ENCODE measurements around the gene CSMD2. TPM values are rescaled to one million over a fixed set of nuclear protein-coding genes. Genes with fewer than 3 reads are reported as not detected.
"Not testable (repeated sequence)": the region's sequence is repeated elsewhere in the genome, so short reads cannot be mapped to it uniquely, and the experiment has no call there.

The CSMD2 gene
- total RNA-seq, 2 donors from 2014 or later, result not detected

DNA sequence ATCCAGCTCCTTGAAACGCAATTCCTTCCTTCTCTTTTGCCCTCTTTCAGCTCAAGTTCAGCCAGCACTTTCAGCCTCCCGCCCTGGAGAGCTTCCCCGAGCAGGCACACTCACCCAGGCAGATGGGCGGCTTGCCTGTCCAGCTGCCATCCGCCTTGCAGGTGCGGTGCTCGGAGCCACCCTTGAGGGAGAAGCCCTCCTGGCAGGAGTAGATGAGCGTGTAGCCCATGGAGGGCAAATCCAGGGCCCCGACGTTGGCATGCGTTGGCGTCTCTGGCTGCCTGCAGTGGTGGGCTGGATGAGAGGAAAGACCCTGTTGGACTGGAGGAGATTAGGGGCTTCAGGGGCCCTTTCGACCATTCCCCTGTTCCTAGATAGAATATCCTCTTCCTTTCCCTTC lies 632.1 kb downstream of the CSMD2 start:
- ATAC-seq (replicated peaks), result no peak
- Mint-ChIP-seq H3K27ac (no peak overlapping the region), H3K36me3 (ENCODE audit: low read depth) (no peaks in the 10 kb centered on the region), H3K9me3 (no peaks in the 10 kb centered on the region), H3K4me3 (no peak overlapping the region), H3K4me1 (no peaks in the 10 kb centered on the region), H3K27me3 (peaks cover 24% of the 10 kb centered on the region)

DNA sequence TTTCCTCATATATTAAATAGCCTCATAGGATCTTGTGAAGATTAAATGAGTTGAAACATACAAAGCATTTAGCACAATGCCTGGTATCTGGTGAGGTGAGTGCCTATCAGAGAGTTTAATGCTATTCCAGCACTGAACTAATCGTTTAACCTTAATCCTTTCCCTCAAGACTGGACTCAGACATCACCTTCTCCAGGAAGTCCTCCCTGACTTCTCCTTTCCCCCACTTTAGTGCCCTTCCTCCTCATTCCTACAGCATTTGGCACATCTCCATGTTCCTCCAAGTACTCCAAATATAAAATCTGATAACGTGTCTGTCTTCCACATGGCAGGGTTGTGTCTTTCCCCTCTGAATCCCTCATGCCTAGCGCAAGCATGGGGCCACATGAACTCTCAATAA lies 632.8 kb downstream of the CSMD2 start:
- no peak overlapping the region for H3K4me3 Mint-ChIP-seq
- no peaks in the 10 kb centered on the region for H3K9me3 Mint-ChIP-seq
- H3K27ac Mint-ChIP-seq, result no peak overlapping the region
- no peak for ATAC-seq (replicated peaks)
- peaks cover 24% of the 10 kb centered on the region for H3K27me3 Mint-ChIP-seq
- no peaks in the 10 kb centered on the region for H3K36me3 Mint-ChIP-seq (ENCODE audit: low read depth)
- no peaks in the 10 kb centered on the region for H3K4me1 Mint-ChIP-seq

GRCh38 chr1:33529957-33530356 lies 635.1 kb downstream of the CSMD2 start:
- no peaks in the 10 kb centered on the region for H3K4me1 Mint-ChIP-seq
- H3K4me3 Mint-ChIP-seq, result no peak overlapping the region

DNA sequence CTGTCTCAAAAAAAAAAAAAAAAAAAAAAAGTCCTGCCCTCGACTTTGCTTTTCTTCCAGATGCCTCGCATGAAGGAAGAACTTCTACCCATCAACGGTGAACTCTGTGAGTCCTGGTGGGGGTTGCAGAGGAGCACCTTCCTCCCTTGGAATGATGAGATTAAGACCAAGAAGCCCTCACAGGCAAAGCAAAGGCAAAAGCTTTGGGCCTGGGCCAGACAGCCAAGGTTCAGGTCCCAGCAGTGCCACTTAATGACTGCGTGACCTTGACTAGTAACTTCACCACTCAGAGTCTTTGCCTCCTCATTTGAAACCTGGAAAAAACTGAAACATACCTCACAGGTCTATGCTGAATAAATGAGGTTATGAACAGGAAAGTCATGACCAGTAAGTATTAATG lies 637.1 kb downstream of the CSMD2 start:
- no peaks in the 10 kb centered on the region for H3K9me3 Mint-ChIP-seq
- no peaks in the 10 kb centered on the region for H3K36me3 Mint-ChIP-seq (ENCODE audit: low read depth)
- H3K4me1 Mint-ChIP-seq, result no peaks in the 10 kb centered on the region
- no peak overlapping the region for H3K27ac Mint-ChIP-seq
- H3K27me3 Mint-ChIP-seq, result peaks cover 23% of the 10 kb centered on the region
- no peak for ATAC-seq (replicated peaks)
- no peak overlapping the region for H3K4me3 Mint-ChIP-seq

More at GRCh38 chr1:33529957-33530356, 635.1 kb downstream of the CSMD2 start:
- H3K9me3 Mint-ChIP-seq, result no peaks in the 10 kb centered on the region
- H3K27ac Mint-ChIP-seq, result no peak overlapping the region
- peaks cover 27% of the 10 kb centered on the region for H3K27me3 Mint-ChIP-seq
- no peaks in the 10 kb centered on the region for H3K36me3 Mint-ChIP-seq (ENCODE audit: low read depth)
- no peak for ATAC-seq (replicated peaks)

DNA sequence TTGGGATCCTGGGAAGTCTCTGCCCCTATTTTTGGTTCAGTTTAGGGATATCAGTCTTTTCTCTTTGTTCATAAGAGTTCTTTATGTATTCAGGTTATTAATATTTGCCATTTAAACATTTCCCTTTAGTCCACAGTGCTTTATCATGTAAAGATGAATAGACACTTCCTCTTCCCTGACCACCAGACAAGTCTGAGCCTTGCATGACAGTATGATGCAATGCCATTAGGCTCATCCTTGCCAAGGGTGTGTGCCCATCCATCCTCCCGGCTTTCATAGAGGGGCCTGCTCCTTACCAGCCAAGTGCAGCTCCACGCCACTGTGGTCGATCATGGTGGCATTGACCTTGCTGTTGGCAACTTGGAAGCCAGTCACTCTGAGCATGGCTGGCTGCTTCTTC lies 640.4 kb downstream of the CSMD2 start:
- Mint-ChIP-seq H3K9me3 (no peaks in the 10 kb centered on the region), H3K36me3 (ENCODE audit: low read depth) (no peaks in the 10 kb centered on the region), H3K4me3 (no peak overlapping the region)

DNA sequence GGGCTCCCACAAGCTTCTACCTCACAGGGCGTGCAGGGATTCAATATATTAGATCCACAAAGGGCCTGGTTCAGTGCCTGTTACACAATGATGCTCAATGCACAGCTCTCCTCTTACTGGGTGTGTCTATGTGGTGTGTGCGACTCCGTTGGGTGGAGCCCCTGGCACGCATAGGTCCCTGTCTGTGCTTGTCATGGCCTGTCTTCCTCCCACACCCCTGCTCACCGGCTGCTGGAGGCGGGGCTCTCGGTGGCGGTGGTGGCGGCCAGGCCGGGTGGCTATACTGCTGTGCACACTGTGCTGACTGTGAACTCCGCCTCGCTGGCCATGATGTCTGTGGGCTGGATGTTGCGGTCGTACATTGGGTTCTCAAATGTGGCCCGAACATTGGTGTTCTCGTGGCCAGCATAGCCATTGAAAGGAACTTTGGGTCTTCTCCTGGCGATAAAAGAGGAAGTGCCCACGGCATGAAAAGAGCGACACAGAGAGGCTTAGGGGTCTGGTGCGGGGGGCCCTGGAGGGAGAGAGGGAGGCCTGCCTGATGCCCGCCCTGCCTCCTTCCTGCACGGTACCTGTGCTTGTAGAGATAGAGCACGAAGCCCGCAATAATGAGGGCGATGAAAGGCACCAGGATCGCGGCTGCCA lies 645.7 kb downstream of the CSMD2 start:
- H3K27ac Mint-ChIP-seq, result no peak overlapping the region
- no peaks in the 10 kb centered on the region for H3K9me3 Mint-ChIP-seq
- H3K4me1 Mint-ChIP-seq, result no peaks in the 10 kb centered on the region
- no peaks in the 10 kb centered on the region for H3K36me3 Mint-ChIP-seq (ENCODE audit: low read depth)
- ATAC-seq (replicated peaks), result no peak
- no peak overlapping the region for H3K4me3 Mint-ChIP-seq
- H3K27me3 Mint-ChIP-seq, result peaks cover 29% of the 10 kb centered on the region

More for the DNA sequence above, 640.4 kb downstream of the CSMD2 start:
- H3K4me1 Mint-ChIP-seq, result no peaks in the 10 kb centered on the region
- peaks cover 18% of the 10 kb centered on the region for H3K27me3 Mint-ChIP-seq
- ATAC-seq (replicated peaks), result no peak
- H3K27ac Mint-ChIP-seq, result no peak overlapping the region

DNA sequence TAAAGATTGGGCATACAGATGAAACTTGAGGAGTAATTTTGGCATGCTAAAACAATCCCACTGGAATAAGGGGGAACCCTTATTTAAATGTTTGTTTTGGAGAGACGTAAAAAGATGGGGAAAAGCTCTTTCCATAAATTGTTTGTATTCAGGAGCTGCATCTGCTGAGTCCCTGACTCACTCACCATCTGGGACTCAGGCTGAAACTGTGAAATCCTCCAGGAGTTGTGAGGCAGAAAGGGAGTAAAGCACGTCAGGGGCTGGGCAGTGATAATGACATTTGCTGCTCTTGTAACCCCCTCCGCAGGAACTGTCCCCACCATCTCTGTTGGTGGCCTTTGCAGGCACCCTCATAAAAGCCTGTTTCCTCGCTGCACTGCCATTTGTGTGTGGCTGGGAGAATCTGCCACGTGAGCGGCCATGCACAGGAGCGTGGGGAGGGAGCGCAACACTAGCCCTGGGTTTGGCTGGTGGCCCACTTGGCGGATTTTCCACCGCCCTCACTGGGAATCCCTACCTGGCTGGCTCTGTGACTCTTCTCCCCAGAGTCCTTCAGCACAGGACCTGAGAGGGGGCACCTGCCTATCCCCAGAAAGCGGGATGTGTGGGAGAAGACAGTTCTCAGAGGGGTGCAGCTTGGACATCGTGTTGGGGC lies 647.3 kb downstream of the CSMD2 start:
- H3K4me1 Mint-ChIP-seq, result no peaks in the 10 kb centered on the region
- no peak for ATAC-seq (replicated peaks)
- no peak overlapping the region for H3K4me3 Mint-ChIP-seq
- peaks cover 24% of the 10 kb centered on the region for H3K27me3 Mint-ChIP-seq
- no peaks in the 10 kb centered on the region for H3K36me3 Mint-ChIP-seq (ENCODE audit: low read depth)
- no peak overlapping the region for H3K27ac Mint-ChIP-seq
- no peaks in the 10 kb centered on the region for H3K9me3 Mint-ChIP-seq

GRCh38 chr1:33516891-33517567 lies 648.0 kb downstream of the CSMD2 start:
- H3K27ac Mint-ChIP-seq, result no peak overlapping the region
- H3K27me3 Mint-ChIP-seq, result peaks cover 18% of the 10 kb centered on the region
- no peak for ATAC-seq (replicated peaks)
- no peak overlapping the region for H3K4me3 Mint-ChIP-seq
- no peaks in the 10 kb centered on the region for H3K4me1 Mint-ChIP-seq
- no peaks in the 10 kb centered on the region for H3K36me3 Mint-ChIP-seq (ENCODE audit: low read depth)
- no peaks in the 10 kb centered on the region for H3K9me3 Mint-ChIP-seq

DNA sequence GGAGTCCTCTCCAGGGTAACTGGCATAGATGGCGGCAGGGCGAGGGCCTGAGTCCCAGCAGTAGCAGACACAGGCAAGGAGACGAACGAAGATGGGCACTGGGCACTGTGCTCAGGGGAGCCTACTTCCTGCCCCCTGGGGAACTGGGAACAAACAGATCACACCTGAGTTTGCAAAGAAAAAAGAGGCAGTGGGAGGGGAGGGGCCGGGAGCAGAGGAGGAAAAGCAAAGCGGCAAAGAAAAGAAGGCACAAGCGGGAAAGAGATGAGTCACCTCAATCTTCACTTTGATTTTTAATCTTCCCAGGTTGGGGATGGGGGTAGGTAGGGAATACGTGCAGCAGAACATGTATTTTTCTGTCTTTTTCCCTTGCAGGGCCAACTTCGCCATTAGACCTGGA lies 648.6 kb downstream of the CSMD2 start:
- H3K4me3 Mint-ChIP-seq, result no peak overlapping the region
- no peaks in the 10 kb centered on the region for H3K36me3 Mint-ChIP-seq (ENCODE audit: low read depth)
- no peak for ATAC-seq (replicated peaks)
- H3K27ac Mint-ChIP-seq, result no peak overlapping the region
- no peaks in the 10 kb centered on the region for H3K9me3 Mint-ChIP-seq
- H3K4me1 Mint-ChIP-seq, result no peaks in the 10 kb centered on the region
- peaks cover 18% of the 10 kb centered on the region for H3K27me3 Mint-ChIP-seq

DNA sequence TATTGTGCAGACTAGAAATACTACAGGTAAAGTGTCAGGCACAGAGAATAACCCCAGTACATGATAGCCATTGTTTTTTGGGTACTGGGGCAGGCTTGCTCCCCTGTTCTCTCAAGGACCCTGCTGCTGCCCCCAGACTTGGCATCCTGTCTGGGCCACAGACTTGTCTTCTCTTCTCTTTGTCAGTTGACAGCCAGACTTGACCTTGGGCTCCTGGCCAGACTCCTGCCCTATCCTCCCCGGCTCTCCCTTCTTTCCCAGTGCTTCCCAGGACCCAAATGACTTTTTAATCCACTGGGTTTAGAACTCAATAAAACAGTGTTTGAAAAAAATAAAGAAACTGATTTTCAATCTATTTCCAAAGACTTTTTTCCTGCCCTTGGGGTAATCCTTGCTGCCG lies 649.4 kb downstream of the CSMD2 start:
- H3K4me3 Mint-ChIP-seq, result no peak overlapping the region

DNA sequence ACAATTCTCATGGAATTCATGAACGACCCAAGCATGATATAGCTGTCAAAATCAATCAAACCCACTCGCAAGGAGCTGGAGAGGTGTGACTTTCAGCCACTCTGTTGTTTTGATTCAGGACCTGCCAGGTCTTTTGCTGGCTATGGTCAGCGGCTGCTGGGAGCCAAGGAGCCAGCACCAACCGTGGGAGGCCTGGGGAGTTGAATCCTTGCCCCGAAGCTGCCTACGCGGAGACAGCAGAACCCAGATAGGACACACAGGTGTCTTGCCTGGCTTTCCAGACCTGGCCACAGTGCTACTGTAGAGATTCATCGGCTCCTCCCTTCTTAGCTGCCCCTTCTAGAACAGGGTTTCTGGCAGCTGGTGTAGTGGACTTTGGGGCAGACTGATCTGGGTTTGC lies 649.9 kb downstream of the CSMD2 start:
- Mint-ChIP-seq H3K4me1 (no peaks in the 10 kb centered on the region), H3K9me3 (no peaks in the 10 kb centered on the region), H3K27ac (no peak overlapping the region), H3K36me3 (ENCODE audit: low read depth) (no peaks in the 10 kb centered on the region), H3K27me3 (peaks cover 18% of the 10 kb centered on the region), H3K4me3 (no peak overlapping the region)
- ATAC-seq (replicated peaks), result no peak

More for the DNA sequence above, 649.4 kb downstream of the CSMD2 start:
- no peak for ATAC-seq (replicated peaks)
- Mint-ChIP-seq H3K4me1 (no peaks in the 10 kb centered on the region), H3K36me3 (ENCODE audit: low read depth) (no peaks in the 10 kb centered on the region), H3K9me3 (no peaks in the 10 kb centered on the region), H3K27ac (no peak overlapping the region), H3K27me3 (peaks cover 18% of the 10 kb centered on the region)

- ATAC-seq (replicated peaks), result peak; percentile 81
- no peaks in the 10 kb centered on the region for H3K4me1 Mint-ChIP-seq
These were observed 652.6 kb downstream of the CSMD2 start for GRCh38 chr1:33512226-33513011.

GRCh38 chr1:33509276-33509675 lies 655.8 kb downstream of the CSMD2 start:
- not testable (repeated sequence) for H3K27ac Mint-ChIP-seq; ATAC-seq (replicated peaks); H3K4me1 Mint-ChIP-seq; H3K27me3 Mint-ChIP-seq; H3K36me3 Mint-ChIP-seq (ENCODE audit: low read depth); H3K9me3 Mint-ChIP-seq; H3K4me3 Mint-ChIP-seq

More at GRCh38 chr1:33512226-33513011, 652.6 kb downstream of the CSMD2 start:
- Mint-ChIP-seq H3K4me3 (no peak overlapping the region), H3K36me3 (ENCODE audit: low read depth) (no peaks in the 10 kb centered on the region), H3K27ac (no peak overlapping the region), H3K27me3 (peaks cover 10% of the 10 kb centered on the region), H3K9me3 (no peaks in the 10 kb centered on the region)

- H3K4me3 Mint-ChIP-seq, result no peak overlapping the region
- no peaks in the 10 kb centered on the region for H3K9me3 Mint-ChIP-seq
- no peak overlapping the region for H3K27ac Mint-ChIP-seq
- H3K27me3 Mint-ChIP-seq, result no peaks in the 10 kb centered on the region
- no peaks in the 10 kb centered on the region for H3K4me1 Mint-ChIP-seq
- no peak for ATAC-seq (replicated peaks)
- H3K36me3 Mint-ChIP-seq (ENCODE audit: low read depth), result no peaks in the 10 kb centered on the region
These were observed 656.9 kb downstream of the CSMD2 start for GRCh38 chr1:33508151-33508550.
